OCI-LY1 (cell line): Measurements from ENCODE around the gene HNF1A.

Experiments used
- CTCF ChIP-seq: fragments of 200-600 bp; sonication (generic), shearing (Covaris generic); IDR thresholded peaks from 2 replicates; pipeline ENCODE4 v1.5.1; 2017; ENCODE audit warnings: mild to moderate bottlenecking, antibody characterized with exemption, low read length, moderate library complexity, mixed read lengths
- EZH2 ChIP-seq: fragments of 200-600 bp; sonication (generic), shearing (Covaris generic); IDR thresholded peaks from 2 replicates; pipeline ENCODE4 v1.8.0; 2017; ENCODE audit warnings: borderline replicate concordance, mixed run types, mild to moderate bottlenecking, antibody characterized with exemption, low read length, moderate library complexity, mixed read lengths

GRCh38 chr12:120944645-120945217 lies 33.6 kb upstream of the HNF1A start:
- TF ChIP-seq CTCF (peak; percentile 71), EZH2 (no peak)
